Measurements from ENCODE around the gene ZMYND8. TPM values are rescaled to one million over a fixed set of nuclear protein-coding genes. Genes with fewer than 3 reads are reported as not detected.

Gene ZMYND8
- total RNA-seq, 1 experiment from 2014 or later = 11.6 TPM

GRCh38 chr20:47172579-47172978 is 183.9 kb downstream of the ZMYND8 start:
- Histone ChIP-seq H4K20me1 (ENCODE audit: low read length) (no peaks in the 10 kb centered on the region), H3K9me3 (ENCODE audit: low read length) (no peaks in the 10 kb centered on the region), H3K27ac (ENCODE audit: low read length) (no peak overlapping the region), H3K9me2 (replicated peaks; ENCODE audit: low read length) (no peaks in the 10 kb centered on the region), H3K79me2 (ENCODE audit: low read length) (no peaks in the 10 kb centered on the region), H3K4me3 (ENCODE audit: low read length) (no peak overlapping the region), H3K9ac (ENCODE audit: low read length) (no peak overlapping the region), H3K36me3 (ENCODE audit: low read depth, low read length) (no peaks in the 10 kb centered on the region), H3K4me1 (ENCODE audit: insufficient read depth, low read length) (no peaks in the 10 kb centered on the region), H3K4me2 (ENCODE audit: low read length) (no peak overlapping the region), H2AFZ (ENCODE audit: low read length) (no peak overlapping the region), H3K27me3 (ENCODE audit: low read length) (no peaks in the 10 kb centered on the region; the same call in 1 of the 2 replicates), H3F3A (ENCODE audit: low read length, unreplicated experiment) (no peaks in the 10 kb centered on the region)
- intact Hi-C loops (cut with micrococcal nuclease) = no loop called here
- ATAC-seq = no peak
- TF ChIP-seq CTCF (conservative IDR thresholded peaks at IDR 0.05; ENCODE audit: low read depth, low read length) = no peak
- no peak for TF ChIP-seq EZH2 (IDR thresholded peaks at IDR 0.05; ENCODE audit: low read length, unreplicated experiment)
- no peak for TF ChIP-seq EZH2phosphoT487 (IDR thresholded peaks at IDR 0.05; ENCODE audit: borderline replicate concordance, low read length)
- no peak for DNase-seq
- ChIA-PET CTCF (no interaction called here), POLR2A (ENCODE audit: unreplicated experiment) (no interaction called here)
- BruUV-seq (replicated peaks) = no TSS peak

DNA sequence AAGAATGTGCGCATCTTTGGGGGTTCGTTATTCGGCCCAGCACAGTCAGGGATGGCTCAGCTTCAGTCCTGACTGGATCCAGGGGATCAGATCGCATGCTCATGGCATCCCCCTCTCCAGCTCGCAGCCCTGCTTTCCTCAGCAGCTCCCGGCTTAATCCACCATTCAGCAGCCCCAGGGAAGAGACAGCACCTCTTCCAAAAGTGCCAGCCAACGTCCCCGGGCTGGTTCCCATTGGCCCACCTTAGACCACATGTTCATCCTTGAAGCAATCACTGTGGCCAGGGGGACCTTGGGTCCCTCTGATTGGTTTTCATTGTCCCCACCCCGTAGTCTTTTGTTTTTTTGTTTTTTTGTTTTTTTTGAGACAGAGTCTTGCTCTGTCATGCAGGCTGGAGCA is 188.7 kb downstream of the ZMYND8 start:
- no peak overlapping the region for H3K4me2 ChIP-seq (ENCODE audit: low read length)
- ATAC-seq (no peak), DNase-seq (no peak)
- TF ChIP-seq CTCF (conservative IDR thresholded peaks at IDR 0.05; ENCODE audit: low read depth, low read length) = no peak
- no peak for TF ChIP-seq EZH2phosphoT487 (IDR thresholded peaks at IDR 0.05; ENCODE audit: borderline replicate concordance, low read length)
- no peak for TF ChIP-seq EZH2 (IDR thresholded peaks at IDR 0.05; ENCODE audit: low read length, unreplicated experiment)
- H3K27ac ChIP-seq (ENCODE audit: low read length) = no peak overlapping the region
- no TSS peak for BruUV-seq (replicated peaks)
- no peaks in the 10 kb centered on the region for H3K36me3 ChIP-seq (ENCODE audit: low read depth, low read length)
- H3K4me3 ChIP-seq (ENCODE audit: low read length) = no peak overlapping the region
- H3K4me1 ChIP-seq (ENCODE audit: insufficient read depth, low read length) = no peaks in the 10 kb centered on the region
- no peak overlapping the region for H3K9ac ChIP-seq (ENCODE audit: low read length)
- ChIA-PET POLR2A (ENCODE audit: unreplicated experiment) (no interaction called here), CTCF (no interaction called here)
- no peak overlapping the region for H2AFZ ChIP-seq (ENCODE audit: low read length)
- intact Hi-C loops (cut with micrococcal nuclease) = no loop called here
- no peaks in the 10 kb centered on the region for H3F3A ChIP-seq (ENCODE audit: low read length, unreplicated experiment)
- H3K27me3 ChIP-seq (ENCODE audit: low read length) = no peaks in the 10 kb centered on the region; the same call in 1 of the 2 replicates
- H3K79me2 ChIP-seq (ENCODE audit: low read length) = no peaks in the 10 kb centered on the region
- H3K9me3 ChIP-seq (ENCODE audit: low read length) = no peaks in the 10 kb centered on the region
- H4K20me1 ChIP-seq (ENCODE audit: low read length) = no peaks in the 10 kb centered on the region
- no peaks in the 10 kb centered on the region for H3K9me2 ChIP-seq (replicated peaks; ENCODE audit: low read length)

- ATAC-seq = no peak
- H3K9ac ChIP-seq (ENCODE audit: low read length) = no peak overlapping the region
- H3K9me3 ChIP-seq (ENCODE audit: low read length) = no peaks in the 10 kb centered on the region
- no peaks in the 10 kb centered on the region for H3K79me2 ChIP-seq (ENCODE audit: low read length)
- H3K4me1 ChIP-seq (ENCODE audit: insufficient read depth, low read length) = no peaks in the 10 kb centered on the region
- intact Hi-C loops (cut with micrococcal nuclease) = no loop called here
- no TSS peak for BruUV-seq (replicated peaks)
- no peak overlapping the region for H2AFZ ChIP-seq (ENCODE audit: low read length)
- H3F3A ChIP-seq (ENCODE audit: low read length, unreplicated experiment) = no peaks in the 10 kb centered on the region
- TF ChIP-seq CTCF (conservative IDR thresholded peaks at IDR 0.05; ENCODE audit: low read depth, low read length) (no peak), EZH2 (IDR thresholded peaks at IDR 0.05; ENCODE audit: low read length, unreplicated experiment) (no peak), EZH2phosphoT487 (IDR thresholded peaks at IDR 0.05; ENCODE audit: borderline replicate concordance, low read length) (no peak)
- no peak overlapping the region for H3K4me3 ChIP-seq (ENCODE audit: low read length)
- no peaks in the 10 kb centered on the region for H4K20me1 ChIP-seq (ENCODE audit: low read length)
- H3K9me2 ChIP-seq (replicated peaks; ENCODE audit: low read length) = no peaks in the 10 kb centered on the region
- ChIA-PET CTCF (no interaction called here), POLR2A (ENCODE audit: unreplicated experiment) (no interaction called here)
- H3K36me3 ChIP-seq (ENCODE audit: low read depth, low read length) = no peaks in the 10 kb centered on the region
- H3K4me2 ChIP-seq (ENCODE audit: low read length) = no peak overlapping the region
- H3K27me3 ChIP-seq (ENCODE audit: low read length) = no peaks in the 10 kb centered on the region; the same call in 1 of the 2 replicates
- DNase-seq = no peak
- H3K27ac ChIP-seq (ENCODE audit: low read length) = no peak overlapping the region
Measured at GRCh38 chr20:47165376-47165865, 191.1 kb downstream of the ZMYND8 start.
